DND-41 (cell line): ENCODE data around the gene CMYA5.
"Not testable (repeated sequence)": the region's sequence is repeated elsewhere in the genome, so short reads cannot be mapped to it uniquely, and the experiment has no call there.

ENCODE experiments used
- ATAC-seq: fragments of 200-7000 bp; cut with Tn5 transposase; 3 replicates; pipeline ENCODE4 v1.9.1; 2021; ENCODE audit warnings: low read depth; ENCODE audit not compliant: insufficient read depth
- DNase-seq: peaks from one replicate; pipeline ENCODE4 v3.0.0-alpha.2; 2020
- H2AFZ ChIP-seq: 2 replicates; pipeline ENCODE4 v1.6.0; 2012; ENCODE audit warnings: low read depth, low read length
- H3K27ac ChIP-seq: 2 replicates; pipeline ENCODE4 v1.5.1; 2012; ENCODE audit warnings: low read length, inconsistent platforms
- H3K27me3 ChIP-seq: fragments of 200-600 bp; sonication (generic); 2 replicates; pipeline ENCODE4 v1.6.0; 2012; ENCODE audit warnings: low read length, mild to moderate bottlenecking, inconsistent platforms; ENCODE audit not compliant: insufficient read depth, poor library complexity
- H3K36me3 ChIP-seq: 2 replicates; pipeline ENCODE4 v1.5.1; 2012; ENCODE audit warnings: low read length, inconsistent platforms; ENCODE audit not compliant: insufficient read depth
- H3K4me1 ChIP-seq: 2 replicates; pipeline ENCODE4 v1.5.1; 2012; ENCODE audit warnings: mild to moderate bottlenecking, low read length; ENCODE audit not compliant: insufficient read depth
- H3K4me2 ChIP-seq: 2 replicates; pipeline ENCODE4 v1.6.0; 2012; ENCODE audit warnings: mild to moderate bottlenecking, moderate library complexity, low read length, inconsistent platforms; ENCODE audit not compliant: insufficient read depth
- H3K4me3 ChIP-seq, 2 experiments: fragments of 200-600 bp in 1 of 2; shearing (Covaris generic) in 1 of 2; 2 replicates each; pipeline ENCODE4 v1.5.1; 2012 to 2016; ENCODE audit warnings: inconsistent platforms in 2 of 2, low read length in 2 of 2, mild to moderate bottlenecking in 2 of 2, low read depth in 1 of 2, moderate library complexity in 1 of 2
- H3K79me2 ChIP-seq: 2 replicates; pipeline ENCODE4 v1.6.0; 2012; ENCODE audit warnings: low read length, inconsistent platforms; ENCODE audit not compliant: insufficient read depth
- H3K9ac ChIP-seq: 2 replicates; pipeline ENCODE4 v1.6.0; 2012; ENCODE audit warnings: low read depth, mild to moderate bottlenecking, inconsistent platforms, low read length, moderate library complexity
- H3K9me3 ChIP-seq: 2 replicates; pipeline ENCODE4 v1.5.1; 2012; ENCODE audit warnings: low read length, moderate library complexity, mild to moderate bottlenecking, inconsistent platforms; ENCODE audit not compliant: insufficient read depth, severe bottlenecking
- H4K20me1 ChIP-seq: 2 replicates; pipeline ENCODE4 v1.6.0; 2012; ENCODE audit warnings: low read length; ENCODE audit not compliant: insufficient read depth
- CTCF ChIP-seq: IDR thresholded peaks from 2 replicates; pipeline ENCODE4 v1.5.1; 2012; ENCODE audit warnings: borderline replicate concordance, low read length, moderate library complexity, mild to moderate bottlenecking; ENCODE audit not compliant: poor library complexity, severe bottlenecking; ENCODE audit errors: extremely low read depth
- EZH2 ChIP-seq: IDR thresholded peaks from 3 replicates; pipeline ENCODE4 v1.6.1; 2012; ENCODE audit warnings: borderline replicate concordance, low read depth, mild to moderate bottlenecking, moderate library complexity, low read length, inconsistent platforms; ENCODE audit not compliant: severe bottlenecking

CMYA5 gene

DNA sequence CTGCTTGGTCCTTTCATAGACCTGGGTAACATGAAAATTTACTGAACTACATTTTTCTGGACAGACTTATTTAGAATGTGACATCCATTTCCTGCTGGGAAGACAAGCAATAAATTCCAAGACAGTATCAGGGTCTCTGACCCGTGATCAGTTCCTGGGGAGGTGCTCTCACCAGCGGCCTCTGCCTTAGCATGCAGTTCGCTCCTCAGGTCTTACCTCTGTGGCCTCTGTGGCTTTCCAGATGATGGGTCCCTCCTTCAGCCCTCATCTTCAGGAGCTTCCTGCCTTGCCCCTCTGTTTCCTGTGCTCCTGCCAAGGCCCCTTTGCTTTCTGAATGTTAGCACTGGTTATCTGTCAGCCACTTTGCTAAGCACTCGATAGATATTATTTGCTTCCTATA lies 66.4 kb downstream of the CMYA5 start:
- Histone ChIP-seq H3K27me3 (no peaks in the 10 kb centered on the region), H3K4me1 (peaks cover 8% of the 10 kb centered on the region), H3K27ac (no peak overlapping the region), H4K20me1 (no peaks in the 10 kb centered on the region), H3K4me2 (no peak overlapping the region), H3K9me3 (no peaks in the 10 kb centered on the region), H3K9ac (no peak overlapping the region), H3K36me3 (no peaks in the 10 kb centered on the region), H3K4me3 (no peak overlapping the region), H2AFZ (no peak overlapping the region), H3K79me2 (no peaks in the 10 kb centered on the region)
- DNase-seq, result peak; percentile 56
- TF ChIP-seq EZH2 (no peak), CTCF (no peak)
- peak; percentile 93 for ATAC-seq

DNA sequence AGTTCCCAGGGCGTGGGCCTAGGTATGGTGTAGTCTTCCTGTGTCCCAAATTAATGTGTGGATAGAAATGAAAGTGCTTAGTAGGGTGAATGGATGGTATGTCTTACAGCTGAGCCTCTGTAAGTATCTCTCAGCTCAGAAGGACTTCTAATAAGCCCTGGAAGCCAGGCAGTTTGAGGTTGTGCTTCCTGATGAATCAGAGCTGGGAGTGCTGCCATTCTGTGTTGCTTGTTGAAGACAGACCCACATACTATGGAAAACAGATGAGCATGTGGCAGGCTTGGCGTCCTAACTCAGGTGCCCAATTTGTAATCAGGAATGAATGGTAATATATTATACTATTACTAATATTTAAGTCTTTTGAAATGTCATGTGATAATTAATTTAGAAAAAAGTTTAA lies 69.8 kb downstream of the CMYA5 start:
- Histone ChIP-seq H3K4me1 (peaks cover 8% of the 10 kb centered on the region), H3K79me2 (no peaks in the 10 kb centered on the region), H3K36me3 (no peaks in the 10 kb centered on the region), H3K4me3 (no peak overlapping the region), H3K9ac (no peak overlapping the region), H4K20me1 (no peaks in the 10 kb centered on the region), H3K27me3 (no peaks in the 10 kb centered on the region), H2AFZ (no peak overlapping the region), H3K4me2 (no peak overlapping the region), H3K9me3 (no peaks in the 10 kb centered on the region), H3K27ac (no peak overlapping the region)
- no peak for DNase-seq
- TF ChIP-seq CTCF (no peak), EZH2 (no peak)
- ATAC-seq, result no peak

DNA sequence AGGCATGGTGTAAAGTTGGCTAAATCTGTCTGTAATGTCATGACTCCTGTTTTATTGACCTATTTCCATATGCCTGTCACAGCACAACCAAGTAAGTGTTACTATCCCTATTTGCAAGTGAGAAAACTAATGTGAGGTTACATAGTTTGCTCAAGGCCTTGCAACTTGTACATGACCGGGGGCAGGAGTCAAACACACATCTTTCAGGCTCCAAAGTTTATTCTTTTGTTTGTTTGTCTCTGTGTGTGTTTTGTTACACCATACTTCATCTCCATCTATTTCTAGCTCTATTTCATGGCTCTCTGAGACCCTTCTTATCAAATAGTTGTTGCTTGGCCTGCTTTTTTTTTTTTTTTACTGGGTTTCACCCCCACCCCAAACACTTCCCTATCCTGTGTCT lies 70.2 kb downstream of the CMYA5 start:
- ATAC-seq, result no peak
- Histone ChIP-seq H2AFZ (no peak overlapping the region), H3K9ac (no peak overlapping the region), H3K36me3 (no peaks in the 10 kb centered on the region), H4K20me1 (no peaks in the 10 kb centered on the region), H3K4me3 (no peak overlapping the region), H3K27me3 (no peaks in the 10 kb centered on the region), H3K27ac (no peak overlapping the region), H3K4me1 (peaks cover 8% of the 10 kb centered on the region), H3K79me2 (no peaks in the 10 kb centered on the region), H3K9me3 (no peaks in the 10 kb centered on the region), H3K4me2 (no peak overlapping the region)
- TF ChIP-seq EZH2 (no peak), CTCF (no peak)
- DNase-seq, result no peak

DNA sequence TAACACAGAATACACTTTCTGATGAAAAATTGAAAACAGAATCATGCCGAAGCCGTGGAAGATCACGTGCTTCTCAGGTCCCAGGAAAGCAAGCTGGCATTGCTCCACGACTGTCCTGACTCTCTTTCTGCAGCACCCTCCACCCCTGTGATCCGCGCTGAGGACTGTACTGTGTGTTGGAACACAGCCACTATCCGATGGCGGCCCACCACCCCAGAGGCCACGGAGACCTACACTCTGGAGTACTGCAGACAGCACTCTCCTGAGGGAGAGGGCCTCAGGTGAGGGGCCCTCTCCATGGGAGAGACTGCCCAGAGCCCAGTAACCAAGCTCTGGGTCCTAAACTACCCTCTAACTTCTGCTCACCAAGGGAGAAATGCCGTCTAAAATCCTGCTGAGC lies 73.3 kb downstream of the CMYA5 start:
- H2AFZ ChIP-seq, result no peak overlapping the region
- TF ChIP-seq CTCF, result no peak
- no peak for TF ChIP-seq EZH2
- no peak for DNase-seq
- no peaks in the 10 kb centered on the region for H4K20me1 ChIP-seq
- H3K9me3 ChIP-seq, result no peaks in the 10 kb centered on the region
- no peaks in the 10 kb centered on the region for H3K27me3 ChIP-seq
- no peaks in the 10 kb centered on the region for H3K36me3 ChIP-seq
- H3K4me1 ChIP-seq, result no peaks in the 10 kb centered on the region
- no peak overlapping the region for H3K27ac ChIP-seq
- H3K4me3 ChIP-seq, result no peak overlapping the region
- H3K4me2 ChIP-seq, result no peak overlapping the region
- no peak overlapping the region for H3K9ac ChIP-seq
- no peak for ATAC-seq
- H3K79me2 ChIP-seq, result no peaks in the 10 kb centered on the region

GRCh38 chr5:79764147-79764546 lies 74.5 kb downstream of the CMYA5 start:
- DNase-seq, ATAC-seq, H3K4me2 ChIP-seq: not testable (repeated sequence)

More at GRCh38 chr5:79764147-79764546, 74.5 kb downstream of the CMYA5 start:
- H3K27me3 ChIP-seq, H3K4me3 ChIP-seq, H3K9ac ChIP-seq, H3K79me2 ChIP-seq, H3K36me3 ChIP-seq, H2AFZ ChIP-seq, H4K20me1 ChIP-seq, H3K9me3 ChIP-seq, H3K4me1 ChIP-seq, H3K27ac ChIP-seq: not testable (repeated sequence)
